HG03066 (cell line): ENCODE data around the gene KIAA1217.

Experiments used
- ATAC-seq: cut with Tn5 transposase; IDR thresholded peaks from one replicate; pipeline ENCODE4 v1.9.1; 2021; ENCODE audit warnings: low read depth; ENCODE audit not compliant: unreplicated experiment

KIAA1217 gene

GRCh38 chr10:24357344-24358004 is 148.5 kb downstream of the KIAA1217 start:
- ATAC-seq = no peak

GRCh38 chr10:24358022-24358421 is 149.1 kb downstream of the KIAA1217 start:
- no peak for ATAC-seq

GRCh38 chr10:24360282-24361127 is 151.6 kb downstream of the KIAA1217 start:
- ATAC-seq = no peak

GRCh38 chr10:24363070-24363469 is 154.1 kb downstream of the KIAA1217 start:
- ATAC-seq = no peak

GRCh38 chr10:24367688-24368087 is 158.8 kb downstream of the KIAA1217 start:
- no peak for ATAC-seq

- no peak for ATAC-seq
Measured at GRCh38 chr10:24370877-24371276, 161.9 kb downstream of the KIAA1217 start.

- ATAC-seq = no peak
Measured at GRCh38 chr10:24371396-24371795, 162.5 kb downstream of the KIAA1217 start.

- no peak for ATAC-seq
Measured at GRCh38 chr10:24374134-24374915, 165.4 kb downstream of the KIAA1217 start.

GRCh38 chr10:24375510-24375909 is 166.6 kb downstream of the KIAA1217 start:
- ATAC-seq = no peak

GRCh38 chr10:24376731-24377130 is 167.8 kb downstream of the KIAA1217 start:
- ATAC-seq = no peak

- ATAC-seq = no peak
Measured at GRCh38 chr10:24378126-24378920, 169.4 kb downstream of the KIAA1217 start.

- ATAC-seq = no peak
Measured at GRCh38 chr10:24381235-24382010, 172.5 kb downstream of the KIAA1217 start.

GRCh38 chr10:24382045-24382444 is 173.1 kb downstream of the KIAA1217 start:
- no peak for ATAC-seq

GRCh38 chr10:24382596-24382978 is 173.6 kb downstream of the KIAA1217 start:
- ATAC-seq = no peak

GRCh38 chr10:24382979-24383663 is 174.2 kb downstream of the KIAA1217 start:
- ATAC-seq = peak; percentile 52

- ATAC-seq = peak; percentile 94
Measured at GRCh38 chr10:24383681-24384106, 174.8 kb downstream of the KIAA1217 start.

GRCh38 chr10:24384954-24385353 is 176.0 kb downstream of the KIAA1217 start:
- no peak for ATAC-seq

- ATAC-seq = no peak
Measured at GRCh38 chr10:24385776-24386175, 176.8 kb downstream of the KIAA1217 start.

- ATAC-seq = no peak
Measured at GRCh38 chr10:24390146-24390700, 181.3 kb downstream of the KIAA1217 start.
